ENCODE results near the gene XYLT1.

The XYLT1 gene

GRCh38 chr16:17233318-17234002 lies 237.3 kb downstream of the XYLT1 start:
- DNase-seq (ENCODE audit: low read depth, low spot score): no peak

GRCh38 chr16:17232487-17232886 lies 238.3 kb downstream of the XYLT1 start:
- no peak for DNase-seq (ENCODE audit: low read depth, low spot score)

DNA sequence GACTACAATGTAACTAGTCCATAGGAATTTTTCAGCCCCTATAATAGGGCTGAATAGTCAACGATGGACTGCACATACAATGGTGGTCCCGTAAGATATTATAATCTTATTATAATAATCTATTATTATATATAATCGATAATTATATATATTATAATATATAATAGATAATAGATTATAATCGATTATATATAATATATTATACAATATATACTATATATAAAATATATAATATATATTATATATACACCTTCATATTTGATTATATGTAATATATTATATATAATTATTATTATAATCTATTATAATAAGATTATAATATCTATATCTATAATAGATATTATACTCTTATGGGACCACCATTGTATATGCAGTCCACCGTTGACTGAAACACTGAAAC lies 238.8 kb downstream of the XYLT1 start:
- DNase-seq (ENCODE audit: low read depth, low spot score): no peak

DNA sequence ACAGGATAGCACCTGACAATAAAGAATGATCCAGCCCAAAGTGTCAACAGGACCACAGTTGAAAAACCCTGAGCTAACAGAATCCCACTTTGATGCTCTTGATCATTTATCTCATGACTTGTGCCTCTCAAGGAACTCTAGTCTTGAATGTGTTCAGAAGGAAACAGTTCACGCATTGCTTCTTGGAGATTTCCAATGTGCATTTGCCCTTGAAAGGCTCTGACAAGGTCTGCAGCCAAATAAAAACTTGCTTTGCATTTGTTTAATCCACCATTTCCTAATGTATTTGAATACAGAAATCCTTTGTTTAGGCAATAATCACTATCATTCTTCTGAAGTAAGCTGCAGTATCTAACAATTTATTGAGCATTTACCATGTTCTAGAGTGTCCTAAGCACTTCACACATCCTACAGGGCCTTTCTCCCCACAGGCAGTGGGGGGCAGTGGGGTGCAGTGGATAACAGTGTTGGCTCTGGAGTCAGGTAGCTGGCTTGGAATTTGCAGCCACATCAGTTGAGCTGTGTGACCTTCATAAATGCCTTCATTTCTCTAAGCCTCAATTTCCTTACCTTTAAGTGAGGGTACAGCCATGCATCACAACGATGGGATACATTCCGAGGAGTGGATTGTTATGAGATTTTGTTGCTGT lies 239.7 kb downstream of the XYLT1 start:
- no peak for DNase-seq (ENCODE audit: low read depth, low spot score)

DNA sequence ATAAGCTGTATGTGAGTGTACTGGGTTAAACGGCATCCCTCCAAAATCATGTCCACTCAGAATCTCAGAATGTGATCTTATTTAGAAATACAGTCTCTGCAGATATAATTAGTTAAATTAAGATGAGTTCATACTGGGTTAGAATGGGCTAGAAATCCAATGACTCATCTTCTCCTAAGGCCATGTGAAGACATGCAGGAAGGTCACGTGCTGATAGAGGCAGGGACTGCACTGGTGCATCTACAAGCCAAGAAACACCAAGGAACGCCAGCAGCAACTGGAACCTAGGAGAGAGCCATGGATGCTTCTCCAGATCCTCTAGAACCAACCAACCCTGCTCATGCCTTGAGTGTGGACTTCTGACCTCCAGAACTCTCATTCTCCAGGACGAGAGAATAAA lies 241.0 kb downstream of the XYLT1 start:
- DNase-seq (ENCODE audit: low read depth, low spot score): no peak

- DNase-seq (ENCODE audit: low read depth, low spot score): no peak
Observed at GRCh38 chr16:17229131-17229530, 241.6 kb downstream of the XYLT1 start.

DNA sequence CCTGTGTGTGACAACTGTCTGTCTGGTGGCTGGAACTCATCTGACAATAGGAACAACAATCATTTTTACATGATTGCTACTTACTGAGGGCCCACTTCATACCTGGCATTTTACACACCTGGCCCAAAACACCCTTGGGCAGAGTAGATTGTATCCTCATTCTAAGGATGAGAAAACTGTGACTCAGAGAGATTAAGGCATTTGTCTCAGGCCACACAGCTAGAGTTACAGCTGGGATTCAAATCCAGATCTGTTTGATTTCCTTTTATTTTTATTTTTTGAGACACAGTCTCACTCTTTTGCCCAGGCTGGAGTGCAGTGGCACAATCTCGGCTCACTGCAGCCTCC lies 242.1 kb downstream of the XYLT1 start:
- DNase-seq (ENCODE audit: low read depth, low spot score): no peak

- no peak for DNase-seq (ENCODE audit: low read depth, low spot score)
Observed at GRCh38 chr16:17228048-17228707, 242.6 kb downstream of the XYLT1 start.

DNA sequence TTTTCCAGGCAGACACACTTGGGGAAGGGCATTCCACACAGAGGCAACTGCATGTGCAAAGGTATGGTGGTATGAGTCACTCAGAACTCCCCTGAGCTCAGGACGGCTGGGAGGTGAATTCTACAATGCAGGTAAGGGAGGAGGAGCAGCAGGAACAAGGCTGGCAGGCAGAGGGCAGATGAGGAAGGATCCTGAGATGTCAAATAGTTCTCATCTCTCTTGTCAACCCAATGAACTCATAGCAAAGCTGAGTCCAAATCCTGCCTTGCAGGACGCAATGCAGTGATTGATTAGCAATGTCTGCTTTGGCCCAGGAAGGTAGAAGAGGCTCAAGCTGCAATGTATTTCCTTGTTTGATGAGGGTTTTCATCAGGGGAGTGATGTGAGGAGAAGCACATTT lies 243.5 kb downstream of the XYLT1 start:
- DNase-seq (ENCODE audit: low read depth, low spot score): no peak

DNA sequence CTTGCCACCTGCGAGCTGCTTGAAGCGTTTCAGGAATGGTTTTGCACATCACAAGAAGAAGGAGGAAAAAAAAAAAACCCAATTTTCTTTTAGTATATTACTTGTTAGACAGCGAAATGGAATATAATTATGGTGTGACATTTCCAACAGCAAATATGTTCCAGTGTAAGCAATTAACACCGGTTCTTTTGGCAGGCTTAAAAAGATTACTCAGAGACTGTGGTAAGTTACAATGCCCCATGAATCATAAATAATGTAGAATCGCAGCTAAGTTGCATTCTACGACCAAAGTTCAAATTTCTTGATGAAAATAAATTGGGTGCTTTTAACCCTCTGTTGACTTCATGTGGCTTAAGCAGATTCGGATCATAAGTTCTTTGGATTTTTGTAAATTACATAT lies 245.2 kb downstream of the XYLT1 start:
- no peak for DNase-seq (ENCODE audit: low read depth, low spot score)

- DNase-seq (ENCODE audit: low read depth, low spot score): no peak
Observed at GRCh38 chr16:17224879-17225281, 245.9 kb downstream of the XYLT1 start.

GRCh38 chr16:17224350-17224749 lies 246.4 kb downstream of the XYLT1 start:
- DNase-seq (ENCODE audit: low read depth, low spot score): no peak

DNA sequence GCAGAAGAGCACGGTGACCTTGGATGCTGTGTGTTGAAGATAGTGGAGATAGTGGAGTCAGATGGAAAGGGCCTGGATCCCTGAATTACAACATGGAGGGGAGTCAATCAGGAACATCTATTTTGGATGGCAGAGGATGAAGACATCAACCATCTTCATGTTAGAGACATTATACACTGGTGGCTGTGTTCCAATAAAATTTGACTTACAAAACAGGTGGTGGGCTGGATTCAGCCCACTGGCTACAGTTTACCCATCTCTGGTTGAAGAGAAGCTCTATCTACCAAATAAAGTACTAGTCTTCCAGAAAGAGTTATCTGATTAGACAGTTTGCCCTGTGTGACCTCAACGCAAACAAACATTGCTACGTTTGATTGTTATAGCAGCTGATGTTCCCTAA lies 247.2 kb downstream of the XYLT1 start:
- DNase-seq (ENCODE audit: low read depth, low spot score): no peak

DNA sequence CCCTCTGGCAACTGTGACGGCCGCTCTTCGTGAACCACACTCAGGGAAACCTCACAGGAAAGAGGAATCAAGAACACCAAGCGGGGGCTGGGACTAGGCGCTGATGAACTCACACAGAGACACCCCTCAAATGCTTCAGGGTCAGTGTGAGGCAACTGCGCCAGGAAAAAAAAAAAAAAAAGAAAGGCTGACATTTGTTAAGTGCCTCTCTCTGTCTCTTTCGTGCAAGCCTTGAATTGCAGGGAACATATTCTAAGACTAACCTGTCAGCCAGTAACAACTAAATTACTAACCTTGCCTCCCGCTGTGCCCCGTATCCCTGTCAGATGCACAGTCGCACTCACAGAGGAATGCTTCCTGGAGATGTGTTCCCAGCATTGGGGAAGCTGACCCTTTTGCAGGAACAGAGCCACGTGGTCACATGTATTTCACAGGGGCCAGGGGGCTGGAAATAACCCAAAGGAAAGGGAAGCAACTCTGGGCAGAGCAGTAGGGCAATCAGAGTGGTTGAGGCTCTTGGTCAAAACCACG lies 247.8 kb downstream of the XYLT1 start:
- DNase-seq (ENCODE audit: low read depth, low spot score): no peak

- no peak for DNase-seq (ENCODE audit: low read depth, low spot score)
Observed at GRCh38 chr16:17219991-17220390, 250.8 kb downstream of the XYLT1 start.

DNA sequence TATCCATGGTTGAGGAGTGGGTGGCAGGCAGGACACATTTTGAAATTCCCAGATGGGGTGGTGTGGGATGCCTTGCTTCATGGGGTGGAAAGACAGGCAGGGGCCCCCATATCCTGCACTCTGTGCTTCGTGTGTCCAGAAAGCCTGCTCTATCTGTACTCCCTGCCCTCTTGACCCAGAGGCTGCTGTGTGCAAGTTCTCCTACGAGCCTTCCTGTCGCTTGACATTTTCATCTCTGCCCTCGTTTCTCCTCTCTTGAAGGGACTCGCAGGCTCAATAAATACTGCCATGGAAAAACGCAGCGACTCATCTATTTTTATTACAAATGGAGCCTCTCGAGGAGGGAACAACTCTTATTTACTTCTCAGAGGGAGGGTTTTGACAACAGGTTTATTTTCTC lies 254.8 kb downstream of the XYLT1 start:
- DNase-seq (ENCODE audit: low read depth, low spot score): no peak

DNA sequence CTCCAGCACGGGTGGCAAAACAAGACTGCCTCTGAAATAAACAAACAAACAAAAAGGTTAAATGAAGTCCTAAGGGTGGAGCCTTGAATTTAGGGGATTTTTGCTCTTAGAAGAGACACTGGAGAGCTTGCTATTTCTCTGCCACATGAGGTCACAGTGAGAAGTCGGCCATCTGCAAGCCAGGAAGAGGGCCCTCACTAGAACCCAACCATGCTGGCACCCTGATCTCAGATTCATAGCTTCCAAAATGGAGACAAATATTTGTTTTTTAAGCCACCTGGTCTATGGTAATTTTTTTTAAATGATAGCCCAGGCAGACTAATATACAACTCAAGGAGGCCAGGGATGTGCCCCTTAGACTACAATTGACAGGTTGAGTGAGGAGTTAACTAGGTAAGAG lies 255.5 kb downstream of the XYLT1 start:
- no peak for DNase-seq (ENCODE audit: low read depth, low spot score)

GRCh38 chr16:17213974-17214373 lies 256.8 kb downstream of the XYLT1 start:
- DNase-seq (ENCODE audit: low read depth, low spot score): no peak

DNA sequence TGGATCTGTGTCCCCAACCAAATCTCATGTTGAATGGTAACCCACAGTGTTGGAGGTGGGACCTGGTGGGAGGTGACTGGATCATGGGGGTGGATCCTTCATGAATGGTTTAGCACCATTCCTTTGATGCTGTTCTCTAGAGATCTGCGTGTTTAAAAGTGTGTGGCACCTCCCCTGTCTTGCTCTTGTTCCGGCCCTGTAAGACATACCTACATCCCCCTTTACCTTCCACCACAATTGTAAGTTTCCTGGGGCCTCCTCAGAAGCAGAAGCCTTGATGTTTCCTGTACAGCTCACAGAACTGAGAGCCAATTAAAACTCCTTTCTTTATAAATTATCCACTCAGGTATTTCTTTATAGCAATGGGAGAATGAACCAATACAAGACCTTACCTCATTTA lies 257.7 kb downstream of the XYLT1 start:
- no peak for DNase-seq (ENCODE audit: low read depth, low spot score)

DNA sequence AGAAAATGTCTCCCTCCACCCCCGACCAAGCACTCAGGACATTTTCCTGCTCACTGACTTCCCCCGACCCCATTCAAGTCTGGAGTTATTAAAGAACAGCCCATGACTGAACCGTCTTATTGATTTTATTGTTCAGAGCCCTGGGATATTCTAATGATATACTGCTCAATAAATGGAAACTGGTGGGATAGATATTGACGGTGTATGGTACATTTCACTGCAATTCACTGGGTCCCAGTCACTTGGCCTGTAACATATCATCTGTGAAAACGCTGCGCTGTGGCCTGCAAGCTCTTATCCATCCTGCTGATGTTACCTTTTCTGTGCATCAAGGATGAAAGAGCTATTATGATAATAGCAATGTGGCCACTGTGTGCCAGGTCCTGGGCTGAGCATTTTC lies 258.2 kb downstream of the XYLT1 start:
- DNase-seq (ENCODE audit: low read depth, low spot score): no peak

DNA sequence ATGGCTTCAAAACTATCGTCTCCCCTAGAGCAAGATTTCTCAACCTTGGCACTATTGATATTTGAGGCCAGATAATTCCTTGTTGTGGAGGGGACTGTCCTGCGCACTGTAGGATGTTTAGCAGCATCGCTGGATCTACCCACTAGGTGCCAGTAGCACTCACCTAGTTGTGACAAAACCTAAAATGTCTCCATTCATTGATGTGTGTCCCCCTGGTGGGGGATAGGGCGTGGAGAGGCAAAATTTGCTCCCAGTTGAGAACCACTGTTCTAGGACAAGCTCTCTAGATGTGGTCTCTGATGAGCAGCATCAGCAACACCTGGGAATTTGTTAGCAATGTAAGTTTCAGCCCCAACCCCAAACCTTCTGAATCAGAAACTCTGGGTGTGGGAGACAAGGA lies 259.0 kb downstream of the XYLT1 start:
- DNase-seq (ENCODE audit: low read depth, low spot score): peak; percentile 7

- DNase-seq (ENCODE audit: low read depth, low spot score): no peak
Observed at GRCh38 chr16:17206712-17207111, 264.0 kb downstream of the XYLT1 start.
